CD4-positive, alpha-beta T cell treated with Interleukin-15 for 1 hour (primary cell): ENCODE results near the gene SLC16A12.

ENCODE experiments used
- DNase-seq: peaks from one replicate; pipeline ENCODE4 v3.0.0-alpha.2; 2020

The SLC16A12 gene

GRCh38 chr10:89505640-89506275 is 29.6 kb downstream of the SLC16A12 start:
- DNase-seq = no peak

- DNase-seq = no peak
Measured at GRCh38 chr10:89504691-89505090, 30.7 kb downstream of the SLC16A12 start.

- no peak for DNase-seq
Measured at GRCh38 chr10:89503652-89504370, 31.6 kb downstream of the SLC16A12 start.

GRCh38 chr10:89503151-89503550 is 32.2 kb downstream of the SLC16A12 start:
- no peak for DNase-seq

GRCh38 chr10:89502549-89502948 is 32.8 kb downstream of the SLC16A12 start:
- DNase-seq = no peak

- DNase-seq = no peak
Measured at GRCh38 chr10:89494575-89494974, 40.8 kb downstream of the SLC16A12 start.

GRCh38 chr10:89494068-89494467 is 41.3 kb downstream of the SLC16A12 start:
- no peak for DNase-seq

- no peak for DNase-seq
Measured at GRCh38 chr10:89491932-89492331, 43.5 kb downstream of the SLC16A12 start.

- no peak for DNase-seq
Measured at GRCh38 chr10:89490596-89491335, 44.6 kb downstream of the SLC16A12 start.

- no peak for DNase-seq
Measured at GRCh38 chr10:89482256-89482655, 53.1 kb downstream of the SLC16A12 start.

GRCh38 chr10:89481662-89482061 is 53.7 kb downstream of the SLC16A12 start:
- DNase-seq = no peak

- no peak for DNase-seq
Measured at GRCh38 chr10:89479771-89480446, 55.5 kb downstream of the SLC16A12 start.

- DNase-seq = no peak
Measured at GRCh38 chr10:89478739-89479654, 56.4 kb downstream of the SLC16A12 start.

GRCh38 chr10:89478085-89478738 is 57.2 kb downstream of the SLC16A12 start:
- no peak for DNase-seq

GRCh38 chr10:89476150-89476549 is 59.2 kb downstream of the SLC16A12 start:
- DNase-seq = no peak

- no peak for DNase-seq
Measured at GRCh38 chr10:89475591-89475998, 59.8 kb downstream of the SLC16A12 start.

- no peak for DNase-seq
Measured at GRCh38 chr10:89475125-89475524, 60.3 kb downstream of the SLC16A12 start.

- no peak for DNase-seq
Measured at GRCh38 chr10:89474452-89474851, 60.9 kb downstream of the SLC16A12 start.

GRCh38 chr10:89471110-89471809 is 64.1 kb downstream of the SLC16A12 start:
- DNase-seq = no peak

- DNase-seq = no peak
Measured at GRCh38 chr10:89470628-89471027, 64.8 kb downstream of the SLC16A12 start.

GRCh38 chr10:89469517-89469916 is 65.9 kb downstream of the SLC16A12 start:
- DNase-seq = no peak
